Body of pancreas (tissue), 4 donors: ENCODE data around the gene STEAP1B.

Experiments
- CTCF ChIP-seq, 7 experiments: fragments of 450-650 bp in 4 of 7; fragments of 200-600 bp in 3 of 7; sonication (generic) in 3 of 7; IDR thresholded peaks; one replicate each; pipeline ENCODE4 v1.5.1; 2016 to 2019; ENCODE audit warnings: antibody characterized with exemption in 7 of 7
- POLR2A ChIP-seq, 3 donors: fragments of 450-650 bp; IDR thresholded peaks; one replicate each; pipeline ENCODE4 v1.6.1; 2016; ENCODE audit warnings: antibody characterized with exemption in 3 of 3, mild to moderate bottlenecking in 2 of 3

GRCh38 chr7:22442187-22442881 is 57.7 kb downstream of the STEAP1B start:
- no peak for TF ChIP-seq CTCF (IDR thresholded peaks at IDR 0.05)
- no peak for TF ChIP-seq POLR2A (IDR thresholded peaks at IDR 0.05)
